Activated effector memory CD4-positive, alpha-beta T cell treated with anti-CD3 and anti-CD28 coated beads, Interleukin-2, amount 50 U/mL, for 16 hours (primary cell): ENCODE data around the gene MAPK8IP3.

Source experiments
- DNase-seq: peaks from one replicate; pipeline ENCODE4 v3.0.0-alpha.2; 2020

MAPK8IP3 gene

GRCh38 chr16:1740781-1741490, 34.9 kb downstream of the MAPK8IP3 start:
- no peak for DNase-seq

- DNase-seq, result no peak
Measured at GRCh38 chr16:1741553-1742165, 35.7 kb downstream of the MAPK8IP3 start.

- no peak for DNase-seq
Measured at GRCh38 chr16:1743376-1744337, 37.7 kb downstream of the MAPK8IP3 start.

- DNase-seq, result no peak
Measured at GRCh38 chr16:1744338-1744840, 38.4 kb downstream of the MAPK8IP3 start.

- DNase-seq, result no peak
Measured at GRCh38 chr16:1745181-1745899, 39.3 kb downstream of the MAPK8IP3 start.

GRCh38 chr16:1745900-1746692, 40.1 kb downstream of the MAPK8IP3 start:
- no peak for DNase-seq

- DNase-seq, result no peak
Measured at GRCh38 chr16:1746693-1747195, 40.7 kb downstream of the MAPK8IP3 start.

- no peak for DNase-seq
Measured at GRCh38 chr16:1747934-1748333, 41.9 kb downstream of the MAPK8IP3 start.

GRCh38 chr16:1749152-1750117, 43.4 kb downstream of the MAPK8IP3 start:
- no peak for DNase-seq

GRCh38 chr16:1751946-1752345, 46.0 kb downstream of the MAPK8IP3 start:
- DNase-seq, result no peak

- no peak for DNase-seq
Measured at GRCh38 chr16:1752853-1753252, 46.9 kb downstream of the MAPK8IP3 start.

GRCh38 chr16:1754204-1754603, 48.2 kb downstream of the MAPK8IP3 start:
- DNase-seq, result no peak

GRCh38 chr16:1757714-1758461, 51.9 kb downstream of the MAPK8IP3 start:
- DNase-seq, result no peak

GRCh38 chr16:1758923-1759322, 52.9 kb downstream of the MAPK8IP3 start:
- DNase-seq, result no peak

- DNase-seq, result no peak
Measured at GRCh38 chr16:1759511-1759910, 53.5 kb downstream of the MAPK8IP3 start.

GRCh38 chr16:1760911-1761310, 54.9 kb downstream of the MAPK8IP3 start:
- no peak for DNase-seq

GRCh38 chr16:1761751-1762150, 55.8 kb downstream of the MAPK8IP3 start:
- DNase-seq, result no peak

- no peak for DNase-seq
Measured at GRCh38 chr16:1762196-1762878, 56.3 kb downstream of the MAPK8IP3 start.
